ENCODE results near the gene CTIF.

CTIF gene

DNA sequence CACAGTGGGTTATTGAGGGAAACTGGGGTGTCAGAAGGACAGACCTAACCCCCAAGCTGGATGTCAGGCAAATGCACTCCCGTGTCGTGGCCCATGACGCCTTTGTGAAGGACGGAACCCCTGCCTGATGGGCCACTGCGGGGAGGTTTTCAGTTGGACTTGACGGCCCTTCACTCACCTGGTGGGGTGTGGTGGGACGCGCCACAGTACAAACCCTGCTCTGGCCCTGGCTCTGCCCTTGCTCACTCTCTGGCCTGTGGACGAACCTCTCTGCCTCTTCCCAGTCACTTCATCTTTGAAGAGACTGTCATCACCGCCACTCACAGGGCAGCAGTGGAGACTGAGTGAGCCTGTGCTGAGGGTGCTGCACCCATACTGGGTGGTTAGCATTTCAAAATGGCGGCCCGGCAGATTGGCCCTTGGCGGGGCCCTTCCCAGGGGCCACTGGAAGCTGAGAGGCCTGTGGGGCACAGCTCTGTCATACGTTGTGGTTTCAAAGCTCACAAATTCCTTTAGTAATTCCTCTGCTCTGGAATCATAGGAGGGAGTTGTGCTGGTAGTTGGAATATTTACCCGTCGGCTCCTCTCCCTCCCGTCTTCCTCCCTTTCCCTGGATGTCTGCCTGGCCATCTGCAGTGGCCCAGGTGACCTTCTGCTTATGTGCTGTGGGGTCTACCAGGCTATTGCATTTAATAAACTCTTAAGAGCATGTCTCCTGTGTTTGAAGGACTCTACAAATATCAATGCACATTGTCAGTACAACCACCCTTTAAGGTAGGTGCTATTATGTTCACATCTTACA, 200.6 kb downstream of the CTIF start:
- TF ChIP-seq, protein P1, sequence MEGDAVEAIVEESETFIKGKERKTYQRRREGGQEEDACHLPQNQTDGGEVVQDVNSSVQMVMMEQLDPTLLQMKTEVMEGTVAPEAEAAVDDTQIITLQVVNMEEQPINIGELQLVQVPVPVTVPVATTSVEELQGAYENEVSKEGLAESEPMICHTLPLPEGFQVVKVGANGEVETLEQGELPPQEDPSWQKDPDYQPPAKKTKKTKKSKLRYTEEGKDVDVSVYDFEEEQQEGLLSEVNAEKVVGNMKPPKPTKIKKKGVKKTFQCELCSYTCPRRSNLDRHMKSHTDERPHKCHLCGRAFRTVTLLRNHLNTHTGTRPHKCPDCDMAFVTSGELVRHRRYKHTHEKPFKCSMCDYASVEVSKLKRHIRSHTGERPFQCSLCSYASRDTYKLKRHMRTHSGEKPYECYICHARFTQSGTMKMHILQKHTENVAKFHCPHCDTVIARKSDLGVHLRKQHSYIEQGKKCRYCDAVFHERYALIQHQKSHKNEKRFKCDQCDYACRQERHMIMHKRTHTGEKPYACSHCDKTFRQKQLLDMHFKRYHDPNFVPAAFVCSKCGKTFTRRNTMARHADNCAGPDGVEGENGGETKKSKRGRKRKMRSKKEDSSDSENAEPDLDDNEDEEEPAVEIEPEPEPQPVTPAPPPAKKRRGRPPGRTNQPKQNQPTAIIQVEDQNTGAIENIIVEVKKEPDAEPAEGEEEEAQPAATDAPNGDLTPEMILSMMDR (IDR thresholded peaks at IDR 0.05; ENCODE audit: low read depth, low read length): no peak
- TF ChIP-seq EZH2phosphoT487 (IDR thresholded peaks at IDR 0.05; ENCODE audit: low read depth): no peak
- Histone ChIP-seq H2AFZ (ENCODE audit: low read depth, low read length) (no peak overlapping the region), H3K36me3 (replicated peaks; ENCODE audit: low read depth, low read length) (no peaks in the 10 kb centered on the region)

DNA sequence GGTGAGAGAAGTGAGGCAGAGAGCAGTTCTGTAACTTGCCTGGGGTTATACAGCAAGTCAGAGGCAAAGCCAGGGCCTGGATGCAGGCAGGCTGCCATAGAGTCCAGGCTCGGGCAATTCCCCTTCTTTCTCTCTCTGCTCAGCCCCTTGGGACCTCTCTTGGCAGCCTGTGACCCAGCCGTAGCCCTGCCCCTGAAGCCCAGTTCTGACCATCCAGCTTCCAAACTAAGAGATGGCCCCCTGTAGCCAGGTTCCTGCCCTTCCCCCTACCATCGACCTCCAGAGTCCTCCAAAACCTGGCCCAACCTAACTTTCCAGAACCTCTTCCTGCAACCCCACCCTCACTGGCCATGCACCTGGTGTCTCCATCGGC, 201.2 kb downstream of the CTIF start:
- H3K4me1 ChIP-seq (ENCODE audit: low read length): peaks cover 3% of the 10 kb centered on the region; the same call in 1 of the 2 replicates
- no peaks in the 10 kb centered on the region for H3K27me3 ChIP-seq (ENCODE audit: low read depth, low read length)
- H3K36me3 ChIP-seq (replicated peaks; ENCODE audit: low read depth, low read length): no peaks in the 10 kb centered on the region
- TF ChIP-seq EZH2phosphoT487 (IDR thresholded peaks at IDR 0.05; ENCODE audit: low read depth): no peak
- TF ChIP-seq, protein P1 (IDR thresholded peaks at IDR 0.05; ENCODE audit: low read depth, low read length): no peak
- no peak overlapping the region for H2AFZ ChIP-seq (ENCODE audit: low read depth, low read length)
- no peaks in the 10 kb centered on the region for H4K20me1 ChIP-seq (ENCODE audit: insufficient read depth, low read length)
- H3K27ac ChIP-seq (ENCODE audit: low read length): no peak overlapping the region
- H3K4me2 ChIP-seq (ENCODE audit: low read length): no peak overlapping the region
- no peaks in the 10 kb centered on the region for H3K9me3 ChIP-seq (ENCODE audit: insufficient read depth, low read length)
- H3K9ac ChIP-seq (ENCODE audit: low read length): no peak overlapping the region
- no peaks in the 10 kb centered on the region for H3K79me2 ChIP-seq (ENCODE audit: low read length)
- H3K4me3 ChIP-seq (ENCODE audit: low read length): no peak overlapping the region

More for the DNA sequence above, 200.6 kb downstream of the CTIF start:
- Histone ChIP-seq H3K4me1 (ENCODE audit: low read length) (peaks cover 3% of the 10 kb centered on the region; the same call in 1 of the 2 replicates), H4K20me1 (ENCODE audit: insufficient read depth, low read length) (no peaks in the 10 kb centered on the region), H3K9ac (ENCODE audit: low read length) (no peak overlapping the region), H3K27me3 (ENCODE audit: low read depth, low read length) (no peaks in the 10 kb centered on the region), H3K4me3 (ENCODE audit: low read length) (no peak overlapping the region), H3K4me2 (ENCODE audit: low read length) (no peak overlapping the region), H3K79me2 (ENCODE audit: low read length) (no peaks in the 10 kb centered on the region), H3K27ac (ENCODE audit: low read length) (no peak overlapping the region), H3K9me3 (ENCODE audit: insufficient read depth, low read length) (no peaks in the 10 kb centered on the region)

DNA sequence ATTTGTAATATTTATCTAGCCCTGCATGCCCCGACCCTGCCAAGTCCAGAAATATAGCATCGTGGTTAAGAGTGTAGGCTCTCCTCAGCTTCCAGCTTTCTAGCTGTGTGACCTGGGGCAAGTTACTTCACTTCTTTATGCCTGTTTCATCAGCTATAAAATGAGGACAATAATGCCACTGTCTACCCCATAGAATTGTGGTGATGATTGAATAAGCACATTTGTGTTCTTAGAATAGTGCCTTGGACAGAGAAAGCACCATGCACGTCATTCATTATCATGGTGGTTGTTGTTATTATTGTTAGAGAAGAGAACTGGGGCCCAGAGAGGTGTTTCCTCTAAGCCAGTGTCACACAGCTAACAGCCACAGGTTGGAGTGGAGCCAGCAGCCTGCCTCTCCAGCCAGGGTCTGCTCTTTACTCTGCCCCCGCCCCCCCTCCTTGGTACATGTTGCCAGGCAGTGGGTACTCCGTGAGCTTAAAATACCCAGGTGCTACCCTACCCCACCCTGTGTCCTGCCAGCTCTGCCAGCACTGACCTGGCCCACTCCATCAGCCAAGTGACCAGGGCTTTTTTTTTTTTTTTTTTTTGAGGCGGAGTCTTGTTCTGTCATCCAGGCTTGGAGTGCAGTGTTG, 202.1 kb downstream of the CTIF start:
- Histone ChIP-seq H3K36me3 (replicated peaks; ENCODE audit: low read depth, low read length) (no peaks in the 10 kb centered on the region), H3K79me2 (ENCODE audit: low read length) (no peaks in the 10 kb centered on the region), H3K27me3 (ENCODE audit: low read depth, low read length) (no peaks in the 10 kb centered on the region), H3K4me1 (ENCODE audit: low read length) (peaks cover 3% of the 10 kb centered on the region; the same call in 1 of the 2 replicates), H3K4me2 (ENCODE audit: low read length) (no peak overlapping the region), H3K9me3 (ENCODE audit: insufficient read depth, low read length) (no peaks in the 10 kb centered on the region), H3K4me3 (ENCODE audit: low read length) (no peak overlapping the region), H3K27ac (ENCODE audit: low read length) (no peak overlapping the region), H2AFZ (ENCODE audit: low read depth, low read length) (no peak overlapping the region), H4K20me1 (ENCODE audit: insufficient read depth, low read length) (no peaks in the 10 kb centered on the region), H3K9ac (ENCODE audit: low read length) (no peak overlapping the region)
- no peak for TF ChIP-seq EZH2phosphoT487 (IDR thresholded peaks at IDR 0.05; ENCODE audit: low read depth)
- TF ChIP-seq, protein P1 (IDR thresholded peaks at IDR 0.05; ENCODE audit: low read depth, low read length): no peak

DNA sequence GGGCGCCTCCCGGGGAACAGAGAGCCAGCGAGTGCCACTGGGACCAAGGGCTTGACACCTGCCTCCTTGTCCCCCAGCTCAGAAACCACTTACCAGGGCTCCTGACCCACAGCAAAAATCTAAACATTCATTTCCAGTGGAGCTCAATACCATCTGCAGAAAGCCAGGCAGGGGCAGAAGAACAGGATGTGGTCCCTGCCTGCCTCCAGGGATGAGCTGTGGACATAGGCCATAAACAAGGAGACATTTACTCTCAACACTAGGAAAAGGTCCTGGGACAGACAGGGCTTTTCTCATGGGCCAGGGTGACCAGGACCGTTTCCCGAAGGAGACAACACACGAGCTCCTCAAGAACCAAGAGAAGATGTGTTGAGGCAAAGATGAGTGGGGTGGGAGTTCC, 203.0 kb downstream of the CTIF start:
- TF ChIP-seq EZH2phosphoT487 (IDR thresholded peaks at IDR 0.05; ENCODE audit: low read depth): no peak
- Histone ChIP-seq H4K20me1 (ENCODE audit: insufficient read depth, low read length) (no peaks in the 10 kb centered on the region), H3K27ac (ENCODE audit: low read length) (no peak overlapping the region)

More for the DNA sequence above, 203.0 kb downstream of the CTIF start:
- H3K4me1 ChIP-seq (ENCODE audit: low read length): peaks cover 3% of the 10 kb centered on the region; the same call in 1 of the 2 replicates
- no peak overlapping the region for H3K4me3 ChIP-seq (ENCODE audit: low read length)
- no peaks in the 10 kb centered on the region for H3K27me3 ChIP-seq (ENCODE audit: low read depth, low read length)
- H3K79me2 ChIP-seq (ENCODE audit: low read length): no peaks in the 10 kb centered on the region
- H3K9me3 ChIP-seq (ENCODE audit: insufficient read depth, low read length): no peaks in the 10 kb centered on the region
- no peak overlapping the region for H3K4me2 ChIP-seq (ENCODE audit: low read length)
- no peak overlapping the region for H3K9ac ChIP-seq (ENCODE audit: low read length)
- H3K36me3 ChIP-seq (replicated peaks; ENCODE audit: low read depth, low read length): no peaks in the 10 kb centered on the region
- H2AFZ ChIP-seq (ENCODE audit: low read depth, low read length): no peak overlapping the region
